IMR-90 (cell line): ENCODE results near the gene TMX1. TPM values are rescaled to one million over a fixed set of nuclear protein-coding genes. Genes with fewer than 3 reads are reported as not detected.

ENCODE experiments used
- ATAC-seq: fragments of 200-7000 bp; cut with Tn5 transposase; 2 replicates; pipeline ENCODE4 v1.9.1; 2020; ENCODE audit warnings: low read depth, mild to moderate bottlenecking, moderate library complexity
- BruUV-seq: library from RNA; stranded (reverse); fragments of 400-500 nt; replicated peaks from 2 replicates; lab custom pipeline; 2021; lab: Mats Ljungman, UMichigan
- CTCF ChIA-PET: fragments of 300-600 bp; formaldehyde crosslinking; extraction: SDS; loops from one replicate; lab custom pipeline; 2021; ENCODE audit warnings: antibody characterized with exemption; lab: Yijun Ruan, JAX
- POLR2A ChIA-PET: fragments of 300-600 bp; sonication (Branson Sonifier 250); formaldehyde crosslinking; loops from one replicate; lab custom pipeline; 2022; ENCODE audit warnings: antibody characterized with exemption; ENCODE audit not compliant: unreplicated experiment; lab: Charles Lee
- DNase-seq: peaks from one replicate; pipeline ENCODE4 v3.0.0; 2013
- H2AFZ ChIP-seq: replicated peaks from 2 replicates; pipeline ENCODE3; 2013; ENCODE audit warnings: low read length, mild to moderate bottlenecking; ENCODE audit not compliant: poor library complexity
- H2AK5ac ChIP-seq: 2 replicates; pipeline ENCODE4 v1.6.1; 2013; ENCODE audit warnings: low read depth, low read length, inconsistent platforms
- H2AK9ac ChIP-seq: replicated peaks from 2 replicates; pipeline ENCODE3; 2013; ENCODE audit warnings: mild to moderate bottlenecking, low read depth, low read length, moderate library complexity; ENCODE audit not compliant: poor library complexity
- H2BK120ac ChIP-seq: 2 replicates; pipeline ENCODE4 v1.6.1; 2013; ENCODE audit warnings: low read depth, low read length, inconsistent platforms
- H2BK15ac ChIP-seq: 3 replicates; pipeline ENCODE4 v1.6.1; 2013; ENCODE audit warnings: low read depth, low read length, inconsistent platforms
- H2BK20ac ChIP-seq: 2 replicates; pipeline ENCODE4 v1.6.1; 2013; ENCODE audit warnings: low read depth, mild to moderate bottlenecking, inconsistent platforms, low read length, moderate library complexity
- H2BK5ac ChIP-seq: 2 replicates; pipeline ENCODE4 v1.6.1; 2013; ENCODE audit warnings: mild to moderate bottlenecking, low read depth, low read length, inconsistent platforms; ENCODE audit not compliant: poor library complexity, severe bottlenecking
- H3K14ac ChIP-seq: replicated peaks from 2 replicates; pipeline ENCODE4 v1.6.1; 2013; ENCODE audit warnings: low read depth, low read length, inconsistent platforms
- H3K18ac ChIP-seq: 2 replicates; pipeline ENCODE4 v1.6.1; 2013; ENCODE audit warnings: low read depth, low read length, control low read depth
- H3K23ac ChIP-seq: 2 replicates; pipeline ENCODE4 v1.6.1; 2013; ENCODE audit warnings: low read depth, low read length, inconsistent platforms
- H3K27ac ChIP-seq: 2 replicates; pipeline ENCODE4 v1.5.1; 2013; ENCODE audit warnings: mild to moderate bottlenecking, control low read depth, low read length; ENCODE audit not compliant: insufficient read depth
- H3K27me3 ChIP-seq: 2 replicates; pipeline ENCODE4 v1.6.1; 2013; ENCODE audit warnings: low read length; ENCODE audit not compliant: control insufficient read depth, insufficient read depth
- H3K36me3 ChIP-seq: 2 replicates; pipeline ENCODE4 v1.6.1; 2013; ENCODE audit warnings: low read length, mixed read lengths; ENCODE audit not compliant: control insufficient read depth, insufficient read depth
- H3K4ac ChIP-seq: 2 replicates; pipeline ENCODE4 v1.6.1; 2013; ENCODE audit warnings: low read depth, low read length, inconsistent platforms
- H3K4me1 ChIP-seq: 2 replicates; pipeline ENCODE4 v1.6.1; 2013; ENCODE audit warnings: low read length, mixed read lengths; ENCODE audit not compliant: control insufficient read depth, insufficient read depth
- H3K4me2 ChIP-seq: 2 replicates; pipeline ENCODE4 v1.6.1; 2013; ENCODE audit warnings: low read depth, mild to moderate bottlenecking, control low read depth, low read length, moderate library complexity
- H3K4me3 ChIP-seq: 2 replicates; pipeline ENCODE4 v1.5.1; 2013; ENCODE audit warnings: low read depth, mild to moderate bottlenecking, control low read depth, low read length, moderate library complexity; ENCODE audit not compliant: insufficient read depth
- H3K56ac ChIP-seq: 2 replicates; pipeline ENCODE4 v1.6.1; 2013; ENCODE audit warnings: low read length, inconsistent platforms; ENCODE audit not compliant: insufficient read depth; ENCODE audit errors: extremely low read depth
- H3K79me1 ChIP-seq, 2 experiments: 2 replicates each; pipeline ENCODE4 v1.6.1; 2013; ENCODE audit warnings: low read length in 2 of 2, inconsistent platforms in 1 of 2, low read depth in 1 of 2
- H3K9ac ChIP-seq: 2 replicates; pipeline ENCODE4 v1.6.1; 2013; ENCODE audit warnings: low read depth, low read length, control low read depth
- H3K9me1 ChIP-seq: 2 replicates; pipeline ENCODE4 v1.6.1; 2013; ENCODE audit warnings: low read length, inconsistent platforms; ENCODE audit not compliant: insufficient read depth
- H3K9me3 ChIP-seq: 2 replicates; pipeline ENCODE4 v1.6.1; 2013; ENCODE audit warnings: low read length; ENCODE audit not compliant: control insufficient read depth, insufficient read depth
- H4K20me1 ChIP-seq: 2 replicates; pipeline ENCODE4 v1.6.1; 2013; ENCODE audit warnings: low read length, inconsistent platforms; ENCODE audit not compliant: insufficient read depth
- H4K5ac ChIP-seq: 2 replicates; pipeline ENCODE4 v1.6.1; 2013; ENCODE audit warnings: mild to moderate bottlenecking, low read depth, low read length, control low read depth
- H4K8ac ChIP-seq, 2 experiments: 2 replicates each; pipeline ENCODE4 v1.6.1; 2013; ENCODE audit warnings: low read depth in 2 of 2, low read length in 2 of 2, control low read depth in 1 of 2, inconsistent platforms in 1 of 2
- H4K91ac ChIP-seq: 2 replicates; pipeline ENCODE4 v1.6.1; 2013; ENCODE audit warnings: low read depth, low read length, inconsistent platforms; ENCODE audit not compliant: insufficient read depth
- MXI1 ChIP-seq: IDR thresholded peaks from 2 replicates; pipeline ENCODE4 v1.6.1; 2012; ENCODE audit warnings: low read depth, mild to moderate bottlenecking, low read length, moderate library complexity, borderline replicate concordance
- WGBS, 2 experiments: methylation state at CpG; one replicate each; pipeline versions ENCODE4 v1.1.5 to v1.1.7; 2013; ENCODE audit warnings: missing lambda C conversion rate in 2 of 2; ENCODE audit not compliant: insufficient read length in 1 of 2; ENCODE audit errors: extremely low coverage in 2 of 2; 5-methylcytosine and 5-hydroxymethylcytosine counted together
- dilution Hi-C: fragments of 300-500 bp; cut with HindIII; formaldehyde crosslinking; loops from one replicate; pipeline ENCODE4 v1.14.3; 2018; ENCODE audit warnings: low sequenced_read_pairs; ENCODE audit not compliant: unreplicated experiment
- in situ Hi-C: fragments of 300-500 bp; cut with MboI; formaldehyde crosslinking; loops from 3 replicates; pipeline ENCODE4 v1.14.3; 2019; ENCODE audit warnings: low sequenced_read_pairs, inconsistent platforms, mixed read lengths
- intact Hi-C: fragments of 100-400 bp; cut with micrococcal nuclease; formaldehyde crosslinking; loops from 2 replicates; pipeline ENCODE4 v1.10.0; 2022
- polyA plus RNA-seq, 3 experiments: library from polyadenylated mRNA; depleted of rRNA; stranded (reverse); fragments of >200 nt; gene quantifications; 2 replicates each; pipeline ENCODE4 v1.2.3, GENCODE V29; 2012; ENCODE audit warnings: low replicate concordance in 1 of 3
- total RNA-seq: library from RNA; depleted of rRNA; stranded (reverse); fragments of >200 nt; gene quantifications from 2 replicates; pipeline ENCODE4 v1.2.3, GENCODE V29; 2012

TMX1 gene
- total and polyA plus RNA-seq, 2 of the 4 experiments (the other 2 are of a cell fraction), result 15.3 to 24.7 TPM

- H3K79me1 ChIP-seq, result no peaks in the 10 kb centered on the region
Observed at GRCh38 chr14:51228890-51229289, 11.2 kb upstream of the TMX1 start.

More at GRCh38 chr14:51228890-51229289, 11.2 kb upstream of the TMX1 start:
- Histone ChIP-seq H4K20me1 (no peaks in the 10 kb centered on the region), H3K4me3 (no peak overlapping the region), H2AK9ac (no peak overlapping the region), H3K9me1 (no peaks in the 10 kb centered on the region), H3K18ac (no peak overlapping the region), H3K23ac (no peak overlapping the region), H3K9me3 (no peaks in the 10 kb centered on the region), H3K56ac (no peak overlapping the region), H3K14ac (no peak overlapping the region), H3K4me1 (peaks cover 7% of the 10 kb centered on the region), H3K27me3 (peaks cover 12% of the 10 kb centered on the region), H2AK5ac (no peak overlapping the region), H3K27ac (no peak overlapping the region), H4K8ac (no peak overlapping the region), H3K36me3 (no peaks in the 10 kb centered on the region), H4K5ac (no peak overlapping the region), H3K4ac (no peak overlapping the region), H2BK20ac (no peak overlapping the region), H2BK15ac (no peak overlapping the region), H2AFZ (no peak overlapping the region), H2BK5ac (no peak overlapping the region), H3K4me2 (no peak overlapping the region), H3K9ac (no peak overlapping the region), H4K91ac (no peak overlapping the region), H2BK120ac (no peak overlapping the region)
- ChIA-PET POLR2A (no interaction called here), CTCF (interaction anchor here (0.5 kb wide), 1 partner anchor 637 kb away, joined by 4 read pairs; no protein-coding TSS in a partner anchor)
- no TSS peak for BruUV-seq
- dilution Hi-C loops (no loop called here), in situ Hi-C loops (no loop called here), intact Hi-C loops (no loop called here)
- no peak for TF ChIP-seq MXI1
- ATAC-seq (no peak), DNase-seq (no peak)
- no CpG with 5 or more reads among the region's 1 CpG for WGBS, 2 experiments
